GM12878 (cell line): ENCODE results near the gene PRKAB1. TPM values are rescaled to one million over a fixed set of nuclear protein-coding genes. Genes with fewer than 3 reads are reported as not detected.

ENCODE experiments used
- ATAC-seq: fragments of 200-7000 bp; cut with Tn5 transposase; 3 replicates; pipeline ENCODE4 v1.9.1; 2020; ENCODE audit warnings: mild to moderate bottlenecking, moderate library complexity
- BruUV-seq: library from RNA; stranded (reverse); fragments of 400-500 nt; replicated peaks from 2 replicates; lab custom pipeline; 2021; lab: Mats Ljungman, UMichigan
- CTCF ChIA-PET: fragments of 300-600 bp; sonication (Branson Sonifier 250); formaldehyde crosslinking; extraction: SDS; loops from one replicate; lab custom pipeline; 2021; ENCODE audit warnings: inconsistent platforms; lab: Yijun Ruan, JAX
- POLR2A ChIA-PET: fragments of 350-600 bp; formaldehyde crosslinking; extraction: SDS; loops from one replicate; lab custom pipeline; 2021; ENCODE audit warnings: inconsistent platforms; lab: Charles Lee
- RAD21 ChIA-PET: fragments of 300-600 bp; sonication (Branson Sonifier 250); formaldehyde crosslinking; loops from one replicate; lab custom pipeline; 2023; ENCODE audit warnings: antibody characterized with exemption; ENCODE audit not compliant: unreplicated experiment; lab: Charles Lee
- SMC1A ChIA-PET: fragments of 300-600 bp; sonication (Branson Sonifier 250); formaldehyde crosslinking; loops from one replicate; lab custom pipeline; 2023; ENCODE audit not compliant: unreplicated experiment, uncharacterized antibody; lab: Charles Lee
- DNase-seq: peaks from one replicate; pipeline ENCODE4 v3.0.0-alpha.2; 2011; ENCODE audit warnings: low read depth, low spot score
- FAIRE-seq: peaks from 3 replicates; lab custom pipeline; 2011; peaks lifted over from hg19 to GRCh38; lab: Jason Lieb, UNC
- H2AFZ ChIP-seq: 2 replicates; pipeline ENCODE4 v1.6.0; 2011; ENCODE audit warnings: low read depth, low read length, control low read depth; ENCODE audit not compliant: control insufficient read depth
- H3K27ac ChIP-seq: 2 replicates; pipeline ENCODE4 v1.5.1; 2011; ENCODE audit warnings: control low read depth; ENCODE audit not compliant: control insufficient read depth, insufficient read depth
- H3K27me3 ChIP-seq, 2 experiments: replicated peaks in 1 of 2; 2 replicates each; pipeline versions ENCODE4 v1.6.0 to v1.6.1; 2011; ENCODE audit warnings: low read length in 1 of 2; ENCODE audit not compliant: control insufficient read depth in 2 of 2, insufficient read depth in 2 of 2
- H3K36me3 ChIP-seq, 2 experiments: 2 replicates each; pipeline ENCODE4 v1.5.1; 2011; ENCODE audit warnings: low read length in 1 of 2; ENCODE audit not compliant: control insufficient read depth in 2 of 2, insufficient read depth in 2 of 2
- H3K4me1 ChIP-seq: 2 replicates; pipeline ENCODE4 v1.6.1; 2011; ENCODE audit warnings: mild to moderate bottlenecking, low read length, moderate library complexity, mixed read lengths; ENCODE audit not compliant: control insufficient read depth, insufficient read depth
- H3K4me2 ChIP-seq: 2 replicates; pipeline ENCODE4 v1.6.0; 2011; ENCODE audit warnings: control low read depth; ENCODE audit not compliant: control insufficient read depth, insufficient read depth
- H3K4me3 ChIP-seq: fragments of 200-600 bp; sonication (generic); 2 replicates; pipeline ENCODE4 v1.5.1; 2016
- H3K79me2 ChIP-seq: 2 replicates; pipeline ENCODE4 v1.6.0; 2011; ENCODE audit warnings: low read length; ENCODE audit not compliant: control insufficient read depth, insufficient read depth
- H3K9ac ChIP-seq: 2 replicates; pipeline ENCODE4 v1.8.0; 2011; ENCODE audit warnings: low read length, control low read depth, mixed read lengths; ENCODE audit not compliant: control insufficient read depth, insufficient read depth
- H3K9me3 ChIP-seq: replicated peaks from 3 replicates; pipeline ENCODE4 v1.5.1; 2011; ENCODE audit warnings: mild to moderate bottlenecking, low read length; ENCODE audit not compliant: control insufficient read depth, insufficient read depth
- H4K20me1 ChIP-seq: 2 replicates; pipeline ENCODE4 v1.6.0; 2011; ENCODE audit not compliant: control insufficient read depth, insufficient read depth
- ATF2 ChIP-seq: IDR thresholded peaks from 2 replicates; pipeline ENCODE4 v1.6.1; 2012; ENCODE audit warnings: low read length, inconsistent platforms
- CBFB ChIP-seq: IDR thresholded peaks from 2 replicates; pipeline ENCODE4 v1.6.1; 2016; ENCODE audit warnings: antibody characterized with exemption, low read depth
- CBX3 ChIP-seq: fragments of 200-600 bp; sonication (generic); IDR thresholded peaks from 2 replicates; pipeline ENCODE4 v1.6.1; 2016; ENCODE audit warnings: low read depth, borderline replicate concordance
- DPF2 ChIP-seq: fragments of 450-650 bp; IDR thresholded peaks from 2 replicates; pipeline ENCODE4 v1.6.1; 2017; ENCODE audit warnings: mild to moderate bottlenecking
- ETV6 ChIP-seq, 2 experiments: fragments of 450-650 bp in 1 of 2; IDR thresholded peaks in 1 of 2; conservative IDR thresholded peaks in 1 of 2; 2 replicates each; pipeline ENCODE4 v1.6.1; 2014; ENCODE audit warnings: antibody characterized with exemption in 1 of 2, borderline replicate concordance in 1 of 2, low read depth in 1 of 2, mild to moderate bottlenecking in 1 of 2, moderate library complexity in 1 of 2
- GABPA ChIP-seq: IDR thresholded peaks from 2 replicates; pipeline ENCODE4 v1.6.1; 2014; ENCODE audit warnings: antibody characterized with exemption, low read depth, mild to moderate bottlenecking, inconsistent platforms
- IRF5 ChIP-seq: fragments of 450-650 bp; IDR thresholded peaks from 2 replicates; pipeline ENCODE4 v1.6.1; 2017; ENCODE audit warnings: borderline replicate concordance
- MYB ChIP-seq: fragments of 150-350 bp; IDR thresholded peaks from 2 replicates; pipeline ENCODE4 v1.6.1; 2014; ENCODE audit warnings: mild to moderate bottlenecking, low read depth, low read length, borderline replicate concordance
- PAX8 ChIP-seq: fragments of 450-650 bp; IDR thresholded peaks from 2 replicates; pipeline ENCODE4 v1.6.1; 2017; ENCODE audit warnings: mild to moderate bottlenecking, moderate library complexity
- POLR2AphosphoS2 ChIP-seq: IDR thresholded peaks from 2 replicates; pipeline ENCODE4 v1.6.1; 2011; ENCODE audit warnings: low read depth, mild to moderate bottlenecking, low read length, improper control_type of control experiment, moderate library complexity
- REST ChIP-seq: IDR thresholded peaks from 2 replicates; pipeline ENCODE4 v1.6.1; 2012; ENCODE audit warnings: mild to moderate bottlenecking, low read depth, low read length
- SIN3A ChIP-seq: IDR thresholded peaks from 2 replicates; pipeline ENCODE4 v1.6.1; 2012; ENCODE audit warnings: low read depth, low read length, improper control_type of control experiment
- STAT3 ChIP-seq: IDR thresholded peaks from 2 replicates; pipeline ENCODE4 v1.6.1; 2011; ENCODE audit warnings: low read depth, low read length, improper control_type of control experiment
- USF1 ChIP-seq: IDR thresholded peaks from 2 replicates; pipeline ENCODE4 v1.6.1; 2011; ENCODE audit warnings: borderline replicate concordance, low read depth, mild to moderate bottlenecking, moderate library complexity, mixed read lengths, low read length; ENCODE audit not compliant: insufficient read depth; ENCODE audit errors: extremely low read length
- ZNF384 ChIP-seq: IDR thresholded peaks from 2 replicates; pipeline ENCODE4 v1.6.1; 2012; ENCODE audit warnings: low read depth, mild to moderate bottlenecking, low read length, improper control_type of control experiment, borderline replicate concordance
- WGBS: methylation state at CpG from one replicate; pipeline ENCODE4 v1.1.6; 2016; ENCODE audit warnings: low lambda C conversion rate; ENCODE audit not compliant: insufficient replicate concordance, insufficient coverage; ENCODE audit errors: missing lambda C conversion rate; 5-methylcytosine and 5-hydroxymethylcytosine counted together
- in situ Hi-C: fragments of 300-500 bp; cut with MboI; formaldehyde crosslinking; loops from 9 replicates; pipeline ENCODE4 v1.14.3; 2018; ENCODE audit warnings: mixed read lengths
- intact Hi-C: fragments of 100-400 bp; cut with micrococcal nuclease; formaldehyde crosslinking; loops from one replicate; pipeline ENCODE4 v1.14.2; 2022; ENCODE audit not compliant: unreplicated experiment
- polyA plus RNA-seq, 11 experiments: library from polyadenylated mRNA; depleted of rRNA in 4 of 11; unstranded in 6 of 11; stranded (reverse) in 5 of 11; fragments of >200 nt; fragmentation: Nextera tagmentation in 4 of 11; fragmentation: Illumina TruSeq in 1 of 11; extraction: Ambion mirVana in 4 of 11; extraction: Trizol in 1 of 11; gene quantifications; 1 replicate in 1 of 11; 2 replicates in 10 of 11; pipeline versions ENCODE4 v1.2.1 to v1.2.3, GENCODE V29; 2011 to 2016; ENCODE audit warnings: inconsistent platforms in 2 of 11, missing spikeins in 2 of 11, low read depth in 1 of 11
- total RNA-seq, 4 experiments: library from RNA; depleted of rRNA in 3 of 4; stranded (reverse); fragments of >200 nt in 3 of 4; fragmentation: Illumina TruSeq in 1 of 4; extraction: Trizol in 1 of 4; gene quantifications; 2 replicates each; pipeline versions ENCODE4 v1.2.1 to v1.2.3, GENCODE V29; 2013 to 2021

PRKAB1 gene
- total and polyA plus RNA-seq, 10 of the 15 experiments (the other 5 are each of a cell fraction or from before 2014, with no cell fraction given), result 24.6 to 85.0 (median 50.6) TPM

GRCh38 chr12:119665164-119665929, 2.6 kb upstream of the PRKAB1 start:
- no peak for ATAC-seq
- CTCF ChIA-PET, result interaction anchor here (0.7 to 2.3 kb wide), 10 partner anchors 11 to 221 kb away, joined by 3 to 15 read pairs (median 4); no protein-coding TSS in a partner anchor
- in situ Hi-C loops (loop anchor here (25.0 kb wide), 1 partner anchor 1528 kb away; the partner anchor contains the start of gene PEBP1), intact Hi-C loops (loop anchor here (5.0 kb wide), 3 partner anchors 223 to 322 kb away; partner anchors contain the start of gene BICDL1)
- Histone ChIP-seq H3K9ac (no peak overlapping the region), H3K4me1 (peaks cover 21% of the 10 kb centered on the region), H3K4me3 (no peak overlapping the region), H4K20me1 (no peaks in the 10 kb centered on the region), H2AFZ (peak overlapping the region; percentile 90), H3K79me2 (peaks cover 22% of the 10 kb centered on the region), H3K9me3 (no peaks in the 10 kb centered on the region), H3K36me3 (no peaks in the 10 kb centered on the region), H3K27me3 (no peaks in the 10 kb centered on the region), H3K27ac (peak overlapping the region; percentile 92), H3K4me2 (peak overlapping the region; percentile 92)
- FAIRE-seq, result no peak
- RAD21 ChIA-PET, result interaction anchor here (1.0 to 2.0 kb wide), 3 partner anchors 13 to 454 kb away, joined by 3 to 15 read pairs (median 3); no protein-coding TSS in a partner anchor
- POLR2A ChIA-PET, result interaction anchor here (0.7 to 1.9 kb wide), 4 partner anchors 9 to 452 kb away, joined by 3 to 12 read pairs (median 4); partner anchors contain the start of gene RAB35
- no TSS peak for BruUV-seq
- no peak for DNase-seq
- SMC1A ChIA-PET, result interaction anchor here (0.7 to 1.7 kb wide), 4 partner anchors 8 to 16 kb away, joined by 3 to 10 read pairs (median 4); no protein-coding TSS in a partner anchor
- WGBS, result 80% methylated on average over 4 of the region's 4 CpGs
- TF ChIP-seq ETV6 (conservative IDR thresholded peaks at IDR 0.05 in 1 of 2, IDR thresholded peaks at IDR 0.05 in 1 of 2; ENCODE audit: borderline replicate concordance in 1 of 2, low read depth in 1 of 2), result no peak
- no peak for TF ChIP-seq PAX8
- no peak for TF ChIP-seq GABPA
- TF ChIP-seq ZNF384, result no peak
- no peak for TF ChIP-seq MYB
- no peak for TF ChIP-seq CBFB
- no peak for TF ChIP-seq CBX3
- TF ChIP-seq POLR2AphosphoS2, result no peak
- TF ChIP-seq STAT3, result no peak
- TF ChIP-seq IRF5, result no peak
- TF ChIP-seq SIN3A, result no peak
- TF ChIP-seq DPF2, result no peak
- TF ChIP-seq REST, result no peak
- no peak for TF ChIP-seq ATF2
- no peak for TF ChIP-seq USF1
